NCI-H1417 treated with DMSO at 0.1 percent for 48 hours (cell line): ENCODE results near the gene SLC25A44.

Experiments
- DNase-seq: peaks from one replicate; lab custom pipeline; 2025; lab: John Stamatoyannopoulos, UW

SLC25A44 gene

GRCh38 chr1:156241311-156241811 lies 47.5 kb downstream of the SLC25A44 start:
- no peak for DNase-seq

GRCh38 chr1:156241926-156242325 lies 48.0 kb downstream of the SLC25A44 start, which contains the start of gene BGLAP:
BGLAP (plus strand) TSS chr1:156242184; CDS start chr1:156242232, 48 bp downstream.
- no peak for DNase-seq

- DNase-seq: no peak
Observed at GRCh38 chr1:156242738-156243137, 48.8 kb downstream of the SLC25A44 start.

- DNase-seq: no peak
Observed at GRCh38 chr1:156244126-156244525, 50.2 kb downstream of the SLC25A44 start.

GRCh38 chr1:156244712-156245111 lies 50.8 kb downstream of the SLC25A44 start:
- DNase-seq: no peak

- no peak for DNase-seq
Observed at GRCh38 chr1:156245451-156246232, 51.7 kb downstream of the SLC25A44 start.

GRCh38 chr1:156246241-156246780 lies 52.4 kb downstream of the SLC25A44 start:
- DNase-seq: no peak

GRCh38 chr1:156246781-156247459 lies 53.0 kb downstream of the SLC25A44 start:
- DNase-seq: no peak

GRCh38 chr1:156247460-156248322 lies 53.8 kb downstream of the SLC25A44 start, which contains the start of gene PAQR6:
PAQR6 (minus strand) TSS chr1:156248056; CDS start chr1:156246731, 1,325 bp downstream.
- DNase-seq: no peak

GRCh38 chr1:156248323-156248683 lies 54.4 kb downstream of the SLC25A44 start:
- no peak for DNase-seq

GRCh38 chr1:156249593-156249992 lies 55.7 kb downstream of the SLC25A44 start:
- DNase-seq: no peak

GRCh38 chr1:156251527-156251926 lies 57.6 kb downstream of the SLC25A44 start:
- DNase-seq: no peak

GRCh38 chr1:156253634-156254033 lies 59.7 kb downstream of the SLC25A44 start:
- no peak for DNase-seq

GRCh38 chr1:156257711-156258110 lies 63.8 kb downstream of the SLC25A44 start:
- DNase-seq: no peak

GRCh38 chr1:156258859-156259258 lies 65.0 kb downstream of the SLC25A44 start:
- no peak for DNase-seq

- no peak for DNase-seq
Observed at GRCh38 chr1:156259805-156260204, 65.9 kb downstream of the SLC25A44 start.

GRCh38 chr1:156260896-156261295 lies 67.0 kb downstream of the SLC25A44 start:
- no peak for DNase-seq
